AG20443 (cell line): ENCODE data around the gene ACTL6B.

ENCODE experiments used
- DNase-seq: peaks from one replicate; pipeline ENCODE4 v3.0.0; 2012; ENCODE audit warnings: low spot score, mixed read lengths

The ACTL6B gene

GRCh38 chr7:100626530-100627237 lies 29.6 kb downstream of the ACTL6B start:
- peak; percentile 98 for DNase-seq

- no peak for DNase-seq
Measured at GRCh38 chr7:100626055-100626454, 30.2 kb downstream of the ACTL6B start.

- DNase-seq = no peak
Measured at GRCh38 chr7:100623951-100624824, 32.1 kb downstream of the ACTL6B start.

DNA sequence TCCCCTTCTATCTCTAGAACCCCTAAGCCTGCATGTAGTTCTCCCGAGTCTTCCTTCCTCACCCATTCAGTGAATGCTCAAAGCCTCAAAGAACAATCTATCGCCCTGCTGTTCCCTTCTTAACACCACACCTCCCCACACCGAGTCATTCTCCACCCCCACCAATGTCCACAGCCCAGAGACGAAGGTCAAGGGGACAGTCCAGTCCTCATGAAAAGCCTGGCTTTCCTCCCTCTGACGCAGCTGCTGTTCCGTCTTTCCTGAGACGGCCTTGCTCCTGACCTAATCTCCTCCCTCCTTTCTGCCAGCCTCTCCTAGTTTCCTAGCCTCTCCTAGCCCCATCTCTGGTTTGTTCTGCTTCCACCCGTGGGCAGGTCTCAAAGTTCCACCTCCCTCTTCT lies 34.7 kb downstream of the ACTL6B start:
- no peak for DNase-seq

DNA sequence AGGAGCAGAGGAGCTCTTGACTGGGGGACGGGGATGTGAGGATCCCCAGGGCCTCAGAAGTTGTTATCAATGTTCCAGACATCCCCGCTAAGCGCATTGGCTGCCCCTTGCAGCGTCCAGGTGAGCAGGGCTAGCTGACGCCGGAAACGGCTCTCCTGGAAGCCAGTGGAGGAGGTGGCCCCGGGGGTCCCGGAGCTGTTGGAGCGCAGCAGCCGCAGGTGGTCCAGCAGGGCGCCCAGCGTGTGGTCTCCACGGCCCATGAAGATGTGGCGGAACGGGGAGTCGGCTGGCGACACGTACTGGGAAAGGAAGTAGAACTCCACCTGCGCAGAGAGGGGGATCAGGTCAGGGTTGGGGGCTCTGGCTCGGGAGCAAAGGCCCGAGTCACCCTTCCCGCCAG lies 35.4 kb downstream of the ACTL6B start:
- DNase-seq = no peak

DNA sequence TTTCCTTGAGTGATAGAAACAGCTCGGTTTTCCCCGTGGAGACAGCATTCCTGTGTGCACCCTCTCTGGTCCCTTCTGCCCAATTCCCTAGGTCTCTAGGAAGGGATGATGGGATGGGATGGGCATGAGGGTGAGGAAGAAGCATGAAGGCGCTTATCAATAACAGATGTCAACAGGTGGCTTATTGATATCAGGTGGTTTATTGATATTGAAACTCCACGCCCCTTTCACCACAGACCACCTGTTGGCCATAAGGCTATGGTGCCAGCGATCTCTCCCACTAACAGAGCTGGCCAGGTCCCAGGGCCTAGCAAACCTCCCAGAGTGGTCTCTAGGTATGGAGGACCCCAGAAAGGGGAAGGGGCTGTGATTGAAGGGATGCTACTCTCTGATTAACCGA lies 36.0 kb downstream of the ACTL6B start:
- no peak for DNase-seq

DNA sequence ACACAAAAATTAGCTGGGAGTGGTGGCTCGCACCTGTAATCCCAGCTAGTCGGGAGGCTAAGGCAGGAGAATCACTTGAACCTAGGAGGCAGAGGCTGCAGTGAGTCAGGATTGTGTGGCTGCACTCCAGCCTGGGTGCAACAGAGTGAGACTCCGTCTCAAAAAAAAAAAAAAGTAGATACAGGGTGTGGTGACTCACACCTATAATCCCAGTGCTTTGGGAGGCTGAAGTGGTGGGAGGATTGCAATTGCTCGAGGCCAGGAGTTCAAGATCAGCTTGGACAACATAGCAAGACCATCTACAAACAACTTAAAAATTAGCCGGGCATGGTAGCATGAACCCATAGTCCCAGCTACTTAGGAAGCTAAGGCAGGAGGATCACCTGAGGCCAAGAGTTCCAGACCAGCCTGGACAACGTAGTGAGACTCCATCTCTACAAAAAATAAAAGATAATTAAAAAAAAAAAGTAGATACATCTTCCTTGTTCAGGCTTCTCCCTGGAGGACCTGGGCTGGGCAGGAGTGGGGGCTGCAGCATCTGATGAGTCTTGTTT lies 41.9 kb downstream of the ACTL6B start:
- DNase-seq = no peak

DNA sequence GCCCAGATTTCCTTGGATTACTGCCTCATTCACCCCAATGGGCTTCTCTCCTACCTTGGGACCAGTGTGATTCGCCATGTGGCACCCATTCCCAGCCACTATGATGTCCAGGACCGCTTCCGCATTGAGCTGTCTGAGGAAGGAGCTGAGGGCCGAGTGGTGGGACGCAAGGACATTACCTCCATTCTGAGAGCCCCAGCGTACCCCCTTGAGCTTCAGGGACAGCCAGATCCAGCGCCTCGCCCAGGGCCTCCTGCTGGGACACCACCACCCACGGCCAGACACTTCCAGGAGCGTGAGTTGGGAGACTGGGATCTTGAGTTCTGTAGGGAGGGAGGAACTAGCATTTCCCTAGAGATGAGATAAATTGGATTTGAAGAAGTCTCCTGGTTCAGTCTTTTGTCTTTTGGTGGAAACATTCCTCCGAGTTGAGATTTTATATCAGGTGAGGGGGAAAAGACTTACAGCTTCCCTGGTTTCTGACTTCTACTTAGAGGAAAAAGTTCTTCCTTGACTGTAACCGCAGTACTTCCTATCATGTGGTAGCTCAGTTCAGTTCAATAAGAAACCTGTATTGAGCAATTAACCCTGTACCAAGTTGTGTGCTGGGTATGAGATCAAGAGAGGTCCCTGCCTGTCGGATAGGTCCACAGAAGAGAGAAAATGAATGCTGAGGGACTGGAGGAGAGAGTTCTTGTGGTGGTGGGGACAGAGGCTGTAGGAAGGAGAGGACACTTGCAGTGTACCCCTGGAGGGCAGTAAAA lies 42.7 kb downstream of the ACTL6B start:
- DNase-seq = no peak

DNA sequence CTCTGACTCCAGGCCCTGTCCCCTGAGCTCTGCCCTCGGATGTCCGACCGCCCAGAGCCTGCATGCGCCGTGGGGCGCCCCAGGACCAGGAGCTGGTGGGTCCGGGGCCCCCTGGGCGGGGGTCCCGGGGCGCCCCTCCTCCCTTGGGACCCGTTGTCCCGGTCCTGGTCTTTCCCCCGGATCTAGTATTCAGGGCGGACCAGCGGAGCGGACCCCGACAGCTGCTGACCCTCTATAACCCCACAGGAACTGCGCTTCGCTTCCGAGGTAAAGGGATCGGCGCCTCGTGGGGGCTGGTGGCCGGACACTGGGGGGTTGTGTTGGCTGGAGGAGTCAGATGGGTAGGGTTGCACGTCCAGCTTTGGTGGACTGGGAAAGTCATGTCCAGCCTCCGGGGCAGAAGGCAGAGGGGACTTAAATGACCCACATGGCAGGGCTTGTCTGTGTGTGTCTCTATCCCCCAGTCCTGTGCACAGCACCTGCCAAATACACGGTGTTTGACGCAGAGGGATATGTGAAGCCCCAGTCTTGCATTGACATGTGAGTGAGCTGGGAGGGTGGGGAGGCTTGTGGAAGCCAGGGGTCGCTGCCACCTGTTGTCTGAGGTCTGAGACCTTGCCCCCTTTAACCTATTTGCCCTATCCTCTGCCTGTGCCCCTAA lies 43.4 kb downstream of the ACTL6B start:
- DNase-seq = no peak

GRCh38 chr7:100611983-100612729 lies 44.1 kb downstream of the ACTL6B start, which contains the start of gene MOSPD3:
Gene MOSPD3, plus strand, starts transcription at chr7:100612540. Its CDS starts 252 bp downstream, at chr7:100612792.
- peak; percentile 99 for DNase-seq

DNA sequence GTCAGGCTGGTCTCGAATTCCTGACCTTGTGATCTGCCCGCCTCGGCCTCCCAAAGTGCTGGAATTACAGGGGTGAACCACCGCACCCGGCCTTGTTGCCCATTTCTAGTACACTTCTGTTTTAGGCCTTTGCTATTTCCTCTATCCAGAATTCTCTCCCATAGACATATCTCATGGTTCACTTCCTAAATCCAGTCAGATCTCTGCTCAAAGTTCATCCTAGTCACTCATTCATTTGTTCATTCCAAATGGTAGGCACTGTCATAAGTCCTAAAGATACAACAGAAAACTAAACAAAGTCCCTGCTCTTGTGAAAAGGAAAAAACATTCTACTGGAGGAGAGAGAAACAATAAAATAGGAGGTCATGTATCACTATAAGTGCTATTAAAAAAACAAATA lies 46.3 kb downstream of the ACTL6B start:
- DNase-seq = no peak

- no peak for DNase-seq
Measured at GRCh38 chr7:100607111-100607510, 49.1 kb downstream of the ACTL6B start.

GRCh38 chr7:100606313-100606712 lies 49.9 kb downstream of the ACTL6B start:
- DNase-seq = no peak

GRCh38 chr7:100604976-100605911 lies 51.0 kb downstream of the ACTL6B start:
- DNase-seq = no peak

- DNase-seq = peak; percentile 84
Measured at GRCh38 chr7:100604028-100604975, 51.9 kb downstream of the ACTL6B start.

DNA sequence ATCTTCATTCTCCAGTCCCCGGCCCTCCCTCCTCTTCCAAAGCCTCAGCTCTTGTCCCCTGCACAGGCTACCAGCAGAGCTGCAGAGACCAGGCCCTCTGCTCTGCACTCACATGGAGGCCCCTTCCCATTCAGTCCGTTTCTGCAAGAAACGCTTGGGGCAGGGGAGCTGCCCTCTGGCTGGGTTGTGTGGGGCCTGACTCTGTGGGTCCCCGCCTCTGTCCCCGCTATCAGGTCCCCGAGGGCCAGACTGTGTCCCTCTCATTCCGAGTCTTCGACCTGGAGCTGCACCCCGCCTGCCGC lies 52.6 kb downstream of the ACTL6B start:
- DNase-seq = peak; percentile 21

DNA sequence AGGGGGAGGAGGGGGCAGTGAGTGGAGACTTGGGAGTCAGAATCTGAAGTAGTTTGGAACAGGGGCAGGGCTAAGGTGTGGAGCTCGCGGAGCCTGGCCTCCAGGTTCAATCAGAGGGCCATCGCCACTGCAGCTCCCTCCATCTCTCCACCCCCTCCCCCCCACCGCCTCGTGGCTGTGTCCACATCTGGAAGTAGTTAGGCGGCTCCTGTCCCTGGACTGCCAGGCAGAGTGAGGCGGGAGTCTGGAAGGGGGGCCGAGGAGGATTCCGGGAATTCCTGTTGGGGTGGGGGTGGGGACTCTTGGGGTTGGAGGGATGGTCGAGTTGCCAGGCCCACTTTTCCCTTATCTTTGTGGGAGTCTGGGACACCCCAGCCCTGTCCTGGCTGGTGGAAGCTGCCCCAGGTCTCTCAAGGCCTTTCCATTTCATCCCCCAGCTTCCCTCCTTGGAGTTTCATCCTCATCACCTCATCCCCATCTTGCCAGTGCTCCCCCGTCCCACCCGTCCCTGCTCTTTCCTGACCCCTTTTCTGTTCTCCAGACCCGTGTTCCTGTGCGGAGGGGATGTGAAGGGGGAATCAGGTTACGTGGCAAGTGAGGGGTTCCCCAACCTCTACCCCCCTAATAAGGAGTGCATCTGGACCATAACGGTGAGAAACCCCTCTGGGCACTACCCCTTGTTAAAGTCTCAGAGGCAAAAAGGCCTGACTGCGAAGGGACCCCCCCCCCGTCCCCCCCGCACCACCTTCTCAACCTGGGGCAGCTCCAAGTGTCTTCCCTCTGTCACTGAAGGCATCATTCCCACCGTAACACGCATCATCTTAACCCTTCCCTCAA lies 53.1 kb downstream of the ACTL6B start:
- peak; percentile 91 for DNase-seq

DNA sequence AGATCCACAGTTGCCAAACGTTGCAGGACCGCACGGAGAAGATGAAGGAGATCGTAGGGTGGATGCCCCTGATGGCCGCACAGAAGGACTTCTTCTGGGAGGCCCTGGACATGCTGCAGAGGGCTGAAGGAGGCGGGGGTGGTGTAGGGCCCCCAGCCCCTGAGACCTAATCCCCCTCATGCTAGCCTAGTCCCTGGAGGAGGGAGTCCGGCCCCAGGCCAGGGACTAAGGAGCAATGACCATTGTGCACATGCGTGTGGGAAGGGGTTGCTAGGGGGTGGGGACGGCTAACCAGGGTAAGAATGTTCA lies 55.6 kb downstream of the ACTL6B start:
- DNase-seq = no peak
